ENCODE measurements around the gene CRYGC.

Gene CRYGC

DNA sequence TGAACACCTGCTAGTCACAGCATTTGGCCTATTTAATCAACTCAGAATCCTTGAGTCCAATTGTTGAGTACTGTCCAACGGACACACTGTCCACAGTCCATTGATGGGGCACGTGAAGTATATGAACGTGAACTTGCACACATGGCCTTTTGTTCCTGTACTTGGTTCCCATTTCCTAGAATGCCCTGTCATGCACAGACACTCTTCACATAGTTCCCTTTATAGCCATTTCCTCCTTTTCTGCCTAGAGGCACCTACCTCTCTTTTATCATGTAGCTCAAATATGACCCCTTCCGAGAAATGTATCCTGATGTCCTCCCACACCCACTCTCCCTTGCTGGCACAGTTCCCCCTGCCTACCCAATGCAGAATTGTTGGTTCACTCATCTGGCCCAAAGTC lies 42.5 kb upstream of the CRYGC start:
- Histone ChIP-seq H3K36me3 (ENCODE audit: control insufficient read depth, insufficient read depth, low read length) (no peaks in the 10 kb centered on the region), H3K27me3 (replicated peaks; ENCODE audit: control insufficient read depth, insufficient read depth, low read length) (no peaks in the 10 kb centered on the region), H3K4me3 (replicated peaks; ENCODE audit: low read depth, low read length) (no peak overlapping the region)
- TF ChIP-seq, protein P1, sequence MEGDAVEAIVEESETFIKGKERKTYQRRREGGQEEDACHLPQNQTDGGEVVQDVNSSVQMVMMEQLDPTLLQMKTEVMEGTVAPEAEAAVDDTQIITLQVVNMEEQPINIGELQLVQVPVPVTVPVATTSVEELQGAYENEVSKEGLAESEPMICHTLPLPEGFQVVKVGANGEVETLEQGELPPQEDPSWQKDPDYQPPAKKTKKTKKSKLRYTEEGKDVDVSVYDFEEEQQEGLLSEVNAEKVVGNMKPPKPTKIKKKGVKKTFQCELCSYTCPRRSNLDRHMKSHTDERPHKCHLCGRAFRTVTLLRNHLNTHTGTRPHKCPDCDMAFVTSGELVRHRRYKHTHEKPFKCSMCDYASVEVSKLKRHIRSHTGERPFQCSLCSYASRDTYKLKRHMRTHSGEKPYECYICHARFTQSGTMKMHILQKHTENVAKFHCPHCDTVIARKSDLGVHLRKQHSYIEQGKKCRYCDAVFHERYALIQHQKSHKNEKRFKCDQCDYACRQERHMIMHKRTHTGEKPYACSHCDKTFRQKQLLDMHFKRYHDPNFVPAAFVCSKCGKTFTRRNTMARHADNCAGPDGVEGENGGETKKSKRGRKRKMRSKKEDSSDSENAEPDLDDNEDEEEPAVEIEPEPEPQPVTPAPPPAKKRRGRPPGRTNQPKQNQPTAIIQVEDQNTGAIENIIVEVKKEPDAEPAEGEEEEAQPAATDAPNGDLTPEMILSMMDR (IDR thresholded peaks at IDR 0.05; ENCODE audit: insufficient read depth, low read length, poor library complexity, severe bottlenecking), result no peak
- no peak for DNase-seq (ENCODE audit: extremely low read depth, insufficient read length)

DNA sequence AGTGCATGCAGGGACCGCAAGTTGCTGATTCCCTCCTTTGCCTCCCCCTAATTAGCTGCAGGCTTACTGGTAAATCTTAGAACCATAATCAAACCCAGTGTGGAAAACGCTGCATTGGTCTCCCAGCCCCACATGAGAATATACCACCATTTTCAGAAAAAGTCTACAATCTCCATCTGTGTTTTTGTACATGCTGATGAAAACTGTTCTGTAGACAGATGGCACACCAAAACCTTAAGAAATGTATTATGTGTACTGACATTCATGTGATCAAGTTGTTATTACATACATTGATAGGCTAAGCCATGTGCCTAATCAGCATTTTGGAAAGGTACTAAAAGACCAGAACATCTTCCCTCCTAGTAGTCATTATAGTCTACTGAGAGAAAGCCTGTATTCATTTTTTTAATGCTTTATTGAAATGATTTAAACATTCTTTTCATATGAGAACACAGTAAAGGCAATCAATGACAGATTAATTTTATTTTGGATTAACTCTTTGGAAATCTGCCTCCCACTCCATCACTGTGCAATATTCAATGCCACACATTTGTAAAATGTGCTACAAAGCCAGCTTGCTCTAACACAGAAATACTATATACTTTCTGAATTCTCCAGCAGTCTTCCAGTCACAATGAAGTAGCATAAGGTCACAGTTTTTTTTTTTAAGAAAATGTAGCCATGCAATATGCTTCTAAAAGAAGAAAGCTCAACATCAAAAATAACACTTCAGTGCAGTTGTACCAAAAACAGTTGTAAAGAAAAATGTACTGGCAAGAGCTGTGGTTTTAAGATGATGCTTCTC lies 35.5 kb upstream of the CRYGC start:
- no peak for DNase-seq (ENCODE audit: extremely low read depth, insufficient read length)
- H3K4me3 ChIP-seq (replicated peaks; ENCODE audit: low read depth, low read length), result no peak overlapping the region

DNA sequence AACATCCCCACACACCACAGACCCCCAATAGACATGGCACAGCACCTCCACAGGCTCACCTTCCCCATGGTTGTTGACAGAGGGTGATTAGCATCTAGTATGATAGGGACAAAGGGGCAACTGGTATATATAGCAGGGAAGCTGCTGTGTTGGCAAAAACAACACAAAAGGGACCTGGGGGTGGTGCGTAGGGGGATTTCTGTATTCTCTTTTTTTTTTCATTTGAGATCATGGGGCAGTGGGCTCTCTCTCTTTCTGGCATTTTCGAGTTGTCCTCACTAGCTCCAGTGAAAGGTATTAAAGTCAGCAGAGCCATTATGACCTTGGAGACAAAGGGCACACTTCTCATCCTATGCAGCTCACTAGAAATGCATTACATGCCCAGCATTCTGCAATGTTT lies 33.9 kb upstream of the CRYGC start, which contains the start of gene CRYGA:
TSS of gene CRYGA (minus strand) at position 101 of the 400 bp plus-strand sequence. CDS start at position 68, 33 bp downstream.
- TF ChIP-seq, protein P1 (IDR thresholded peaks at IDR 0.05; ENCODE audit: insufficient read depth, low read length, poor library complexity, severe bottlenecking), result no peak
- no peak for DNase-seq (ENCODE audit: extremely low read depth, insufficient read length)
- H3K36me3 ChIP-seq (ENCODE audit: control insufficient read depth, insufficient read depth, low read length), result no peaks in the 10 kb centered on the region
- no peaks in the 10 kb centered on the region for H3K27me3 ChIP-seq (replicated peaks; ENCODE audit: control insufficient read depth, insufficient read depth, low read length)
- H3K4me3 ChIP-seq (replicated peaks; ENCODE audit: low read depth, low read length), result no peak within 1 kb of the TSS

More for the DNA sequence above, 35.5 kb upstream of the CRYGC start:
- Histone ChIP-seq H3K36me3 (ENCODE audit: control insufficient read depth, insufficient read depth, low read length) (no peaks in the 10 kb centered on the region), H3K27me3 (replicated peaks; ENCODE audit: control insufficient read depth, insufficient read depth, low read length) (no peaks in the 10 kb centered on the region)
- TF ChIP-seq, protein P1 (IDR thresholded peaks at IDR 0.05; ENCODE audit: insufficient read depth, low read length, poor library complexity, severe bottlenecking), result no peak

DNA sequence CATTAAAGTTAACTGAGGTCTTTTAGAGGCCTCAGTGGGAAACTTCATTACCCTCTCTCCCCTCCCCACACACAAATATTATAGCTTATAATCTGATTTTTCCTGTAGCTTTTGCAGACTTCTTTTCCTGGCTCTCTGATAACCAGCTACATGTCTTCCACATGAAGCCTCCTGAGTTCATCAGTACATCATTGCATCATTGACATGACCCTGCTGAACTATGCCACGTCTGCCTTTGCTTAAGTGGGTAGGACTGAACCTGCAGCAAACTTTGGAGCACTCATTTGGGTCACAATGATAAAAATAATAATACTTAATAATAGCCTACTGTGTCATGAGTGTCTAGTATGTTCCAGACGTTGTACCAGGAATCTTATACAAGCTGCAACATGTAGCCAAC lies 26.8 kb upstream of the CRYGC start:
- Histone ChIP-seq H3K36me3 (ENCODE audit: control insufficient read depth, insufficient read depth, low read length) (no peaks in the 10 kb centered on the region), H3K4me3 (replicated peaks; ENCODE audit: low read depth, low read length) (no peak overlapping the region), H3K27me3 (replicated peaks; ENCODE audit: control insufficient read depth, insufficient read depth, low read length) (no peaks in the 10 kb centered on the region)
- TF ChIP-seq, protein P1 (IDR thresholded peaks at IDR 0.05; ENCODE audit: insufficient read depth, low read length, poor library complexity, severe bottlenecking), result no peak
- DNase-seq (ENCODE audit: extremely low read depth, insufficient read length), result no peak

DNA sequence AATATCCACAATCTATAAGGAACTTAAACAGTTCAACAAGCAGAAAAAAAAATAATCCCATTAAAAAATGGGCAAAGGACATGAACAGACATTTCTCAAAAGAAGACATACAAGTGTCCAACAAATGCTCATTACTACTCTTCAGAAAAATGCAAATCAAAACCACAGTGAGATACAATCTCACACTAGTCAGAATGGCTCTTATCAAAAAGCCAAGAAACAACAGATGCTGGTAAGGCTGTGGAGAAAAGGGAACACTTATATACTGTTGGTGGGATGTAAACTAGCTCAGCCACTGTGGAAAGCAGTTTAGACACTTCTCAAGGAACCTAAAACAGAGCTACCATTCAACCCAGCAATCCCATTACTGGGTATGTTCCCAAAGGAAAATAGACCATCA lies 23.5 kb upstream of the CRYGC start:
- Histone ChIP-seq H3K4me3 (replicated peaks; ENCODE audit: low read depth, low read length) (no peak overlapping the region), H3K36me3 (ENCODE audit: control insufficient read depth, insufficient read depth, low read length) (no peaks in the 10 kb centered on the region), H3K27me3 (replicated peaks; ENCODE audit: control insufficient read depth, insufficient read depth, low read length) (no peaks in the 10 kb centered on the region)
- no peak for DNase-seq (ENCODE audit: extremely low read depth, insufficient read length)
- TF ChIP-seq, protein P1 (IDR thresholded peaks at IDR 0.05; ENCODE audit: insufficient read depth, low read length, poor library complexity, severe bottlenecking), result no peak

Data from GM06990 (cell line).